ENCODE measurements around the gene CEP112.

DNA sequence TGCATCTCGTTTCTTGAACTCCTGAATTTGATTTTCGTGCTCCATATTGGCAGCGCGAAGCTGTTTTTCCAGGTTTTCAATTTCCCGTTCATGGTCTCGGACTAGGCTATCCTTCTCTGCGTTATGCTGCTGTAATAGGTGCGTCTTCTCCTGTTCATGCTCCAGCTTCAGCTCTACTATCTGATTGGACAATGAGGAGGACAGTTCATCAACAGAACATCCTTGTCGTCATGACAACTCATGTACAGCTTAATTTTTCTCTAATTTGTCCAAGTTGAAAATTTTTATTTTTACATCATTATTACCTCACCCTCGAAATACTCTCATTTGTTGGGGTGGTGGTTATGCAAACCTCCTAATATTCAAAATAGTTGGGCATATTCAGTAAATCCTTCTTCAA, 289.8 kb downstream of the CEP112 start:
- no peak for TF ChIP-seq POLR2A (IDR thresholded peaks at IDR 0.05; ENCODE audit: low read length)
- TF ChIP-seq GATA1 (IDR thresholded peaks at IDR 0.05; ENCODE audit: low read depth, low read length): no peak

All from erythroblast (primary cell).